Keratinocyte (primary cell): Measurements from ENCODE around the gene CLCN3.

ENCODE experiments used
- CTCF ChIP-seq, 3 experiments: IDR thresholded peaks in 1 of 3; conservative IDR thresholded peaks in 1 of 3; optimal IDR thresholded peaks in 1 of 3; 2 replicates in 2 of 3; 3 replicates in 1 of 3; pipeline versions ENCODE3 to v1.5.1; 2011; ENCODE audit warnings: low read length in 3 of 3, mild to moderate bottlenecking in 3 of 3, moderate library complexity in 2 of 3, control low read depth in 1 of 3, inconsistent platforms in 1 of 3; ENCODE audit not compliant: insufficient read depth in 2 of 3; ENCODE audit errors: extremely low read depth in 1 of 3
- EZH2 ChIP-seq: IDR thresholded peaks from one replicate; pipeline ENCODE4 v1.6.1; 2012; ENCODE audit warnings: inconsistent platforms, mild to moderate bottlenecking, low read length, moderate library complexity

GRCh38 chr4:169628579-169628978, 8.2 kb downstream of the CLCN3 start:
- no peak for TF ChIP-seq CTCF (optimal IDR thresholded peaks at IDR 0.05 in 1 of 3, IDR thresholded peaks at IDR 0.05 in 1 of 3, conservative IDR thresholded peaks at IDR 0.05 in 1 of 3; ENCODE audit: extremely low read depth in 1 of 3, insufficient read depth in 2 of 3, low read length in 3 of 3)
- TF ChIP-seq EZH2: no peak
